ENCODE results near the gene ZBTB12. TPM values are rescaled to one million over a fixed set of nuclear protein-coding genes. Genes with fewer than 3 reads are reported as not detected.

The ZBTB12 gene
- total and polyA plus RNA-seq, 9 of the 15 experiments (the other 6 are each of a cell fraction or from before 2014, with no cell fraction given): 0.03 to 12.4 (median 5.8) TPM; not detected in 1

- DNase-seq (ENCODE audit: extremely low read depth in 1 of 4, low spot score in 3 of 4) (peak in 1 of 4 experiments; percentile 8), FAIRE-seq (no peak), ATAC-seq (no peak)
- Histone ChIP-seq H3K4me2 (ENCODE audit: insufficient read depth, low read length) (no peak within 1 kb of the TSS), H3K79me2 (ENCODE audit: control insufficient read depth, insufficient read depth, low read length) (no peaks in the 10 kb centered on the region), H4K20me1 (replicated peaks; ENCODE audit: control insufficient read depth, insufficient read depth, low read length) (no peaks in the 10 kb centered on the region), H2AFZ (ENCODE audit: low read depth, low read length) (no peak within 1 kb of the TSS), H3K27ac (ENCODE audit: extremely low read depth, low read depth, low read length) (no peak within 1 kb of the TSS), H3K9me1 (ENCODE audit: control insufficient read depth, insufficient read depth, low read length) (peaks cover 7% of the 10 kb centered on the region), H3K9me3 (replicated peaks; ENCODE audit: control insufficient read depth, insufficient read depth, low read depth, low read length) (no peaks in the 10 kb centered on the region), H3K4me1 (replicated peaks in 1 of 2; ENCODE audit: control insufficient read depth in 2 of 2, insufficient read depth in 2 of 2, low read length in 2 of 2) (peaks cover 18 to 26% of the 10 kb centered on the region in 2 experiments), H3K36me3 (ENCODE audit: control insufficient read depth, insufficient read depth, low read length) (peaks cover under 1% of the 10 kb centered on the region; the same call in 1 of the 3 replicates), H3K27me3 (ENCODE audit: control insufficient read depth in 2 of 2, insufficient read depth in 2 of 2, low read length in 2 of 2) (peaks cover 2 to 26% of the 10 kb centered on the region in 2 experiments; a peak in 3 of 5 replicates), H3K4me3 (no peak within 1 kb of the TSS), H3K9ac (ENCODE audit: insufficient read depth in 1 of 2, low read depth in 2 of 2, low read length in 2 of 2) (0 out of 4 replicates have a peak within 1 kb of the TSS, but pooled peaks of 1 of the 2 experiments have one; percentile 17)
- in situ Hi-C loops (cut with MboI) (no loop called here), intact Hi-C loops (cut with micrococcal nuclease) (loop anchor here (5.0 kb wide), 1 partner anchor 43 kb away; the partner anchor contains the start of gene ZBTB12)
- 0 out of 4 replicates have a peak, but pooled peaks of 1 of the 2 experiments have one; percentile 23 for TF ChIP-seq FOXA3 (CRISPR knock-in tag; conservative IDR thresholded peaks at IDR 0.05 in 1 of 2, IDR thresholded peaks at IDR 0.05 in 1 of 2)
- TF ChIP-seq GABPB2 (CRISPR knock-in tag; conservative IDR thresholded peaks at IDR 0.05): no peak
- peak; percentile 83 for TF ChIP-seq PKNOX1 (IDR thresholded peaks at IDR 0.05)
- TF ChIP-seq MLLT1 (IDR thresholded peaks at IDR 0.05): no peak
- ChIA-PET POLR2A (interaction anchor here (0.7 to 1.2 kb wide), 4 partner anchors 11 to 97 kb away, joined by 3 to 6 read pairs (median 4); partner anchors contain the start of gene DXO), CTCF (ENCODE audit: low intra/inter-chr PET ratio) (no interaction called here)
- BruUV-seq (replicated peaks): no TSS peak
- 33% methylated on average over 11 of the region's 11 CpGs for WGBS (ENCODE audit: insufficient coverage, low coverage, missing lambda C conversion rate)
Observed at GRCh38 chr6:31945507-31946369, 43.9 kb upstream of the ZBTB12 start, which contains the start of gene CFB. Gene CFB, plus strand, starts transcription at chr6:31946095. Its CDS starts 127 bp downstream, at chr6:31946222.
